Stimulated activated CD8-positive, alpha-beta memory T cell treated with anti-CD3 and anti-CD28 coated beads, Interleukin-12 subunit alpha, Interleukin-12 subunit beta, amount 100 ng/mL, for 24 hours (primary cell): Measurements from ENCODE around the gene TEX28.
"Not testable (repeated sequence)": the region's sequence is repeated elsewhere in the genome, so short reads cannot be mapped to it uniquely, and the experiment has no call there.

Experiments
- DNase-seq: peaks from one replicate; pipeline ENCODE4 v3.0.0-alpha.2; 2020; ENCODE audit errors: extremely low read depth

TEX28 gene

GRCh38 chrX:154294791-154295574 lies at the start of gene TEX28:
TEX28 (minus strand) TSS chrX:154295124; CDS start chrX:154292117, 3,007 bp downstream.
- no peak for DNase-seq

GRCh38 chrX:154343620-154344019 lies 48.7 kb upstream of the TEX28 start:
- DNase-seq = not testable (repeated sequence)

GRCh38 chrX:154343063-154343462 lies 48.1 kb upstream of the TEX28 start:
- DNase-seq = not testable (repeated sequence)

- DNase-seq = not testable (repeated sequence)
These were observed 46.7 kb upstream of the TEX28 start for GRCh38 chrX:154341399-154342298.

GRCh38 chrX:154334496-154334895 lies 39.6 kb upstream of the TEX28 start:
- no peak for DNase-seq

- no peak for DNase-seq
These were observed 38.9 kb upstream of the TEX28 start for GRCh38 chrX:154333837-154334271.

GRCh38 chrX:154333116-154333515 lies 38.2 kb upstream of the TEX28 start:
- no peak for DNase-seq

- DNase-seq = no peak
These were observed 37.6 kb upstream of the TEX28 start for GRCh38 chrX:154332561-154332960.

- DNase-seq = no peak
These were observed 34.4 kb upstream of the TEX28 start for GRCh38 chrX:154329294-154329693.

- DNase-seq = no peak
These were observed 33.7 kb upstream of the TEX28 start for GRCh38 chrX:154328646-154329045.

GRCh38 chrX:154327038-154327820 lies 32.3 kb upstream of the TEX28 start:
- DNase-seq = no peak

- no peak for DNase-seq
These were observed 30.6 kb upstream of the TEX28 start for GRCh38 chrX:154325541-154325940.

- DNase-seq = no peak
These were observed 28.6 kb upstream of the TEX28 start for GRCh38 chrX:154323537-154323936.

GRCh38 chrX:154322890-154323289 lies 28.0 kb upstream of the TEX28 start:
- DNase-seq = no peak

- DNase-seq = no peak
These were observed 26.7 kb upstream of the TEX28 start for GRCh38 chrX:154321594-154321993.

GRCh38 chrX:154321152-154321551 lies 26.2 kb upstream of the TEX28 start:
- no peak for DNase-seq

- DNase-seq = no peak
These were observed 25.5 kb upstream of the TEX28 start for GRCh38 chrX:154320406-154320805.

- no peak for DNase-seq
These were observed 22.6 kb upstream of the TEX28 start for GRCh38 chrX:154317391-154317995.

- no peak for DNase-seq
These were observed 20.5 kb upstream of the TEX28 start for GRCh38 chrX:154315416-154315815.

GRCh38 chrX:154313147-154313546 lies 18.2 kb upstream of the TEX28 start:
- DNase-seq = no peak

GRCh38 chrX:154312116-154312515 lies 17.2 kb upstream of the TEX28 start:
- no peak for DNase-seq
